Effector memory CD4-positive, alpha-beta T cell (primary cell): ENCODE measurements around the gene BRIP1.
"Not testable (repeated sequence)": the region's sequence is repeated elsewhere in the genome, so short reads cannot be mapped to it uniquely, and the experiment has no call there.

Experiments
- DNase-seq, 3 donors: peaks; one replicate each; pipeline ENCODE4 v3.0.0-alpha.2; 2020
- H3K27ac ChIP-seq: 2 replicates; pipeline ENCODE4 v1.7.0; 2013; ENCODE audit warnings: mild to moderate bottlenecking, low read length, moderate library complexity; ENCODE audit not compliant: insufficient read depth, poor library complexity, severe bottlenecking
- H3K27me3 ChIP-seq: replicated peaks from 2 replicates; pipeline ENCODE4 v1.7.0; 2013; ENCODE audit warnings: mild to moderate bottlenecking, low read length; ENCODE audit not compliant: insufficient read depth, control insufficient read depth, poor library complexity, severe bottlenecking
- H3K36me3 ChIP-seq: 2 replicates; pipeline ENCODE4 v1.7.0; 2013; ENCODE audit warnings: mild to moderate bottlenecking, low read length, moderate library complexity; ENCODE audit not compliant: control insufficient read depth, insufficient read depth
- H3K4me1 ChIP-seq: 2 replicates; pipeline ENCODE4 v1.7.0; 2013; ENCODE audit warnings: low read length, mild to moderate bottlenecking; ENCODE audit not compliant: control insufficient read depth, insufficient read depth, poor library complexity, severe bottlenecking
- H3K4me3 ChIP-seq: 2 replicates; pipeline ENCODE4 v1.7.0; 2013; ENCODE audit warnings: low read length, low read depth, mild to moderate bottlenecking; ENCODE audit not compliant: insufficient read depth, poor library complexity, severe bottlenecking
- H3K9me3 ChIP-seq: 2 replicates; pipeline ENCODE4 v1.7.0; 2013; ENCODE audit warnings: mild to moderate bottlenecking, low read length, moderate library complexity; ENCODE audit not compliant: control insufficient read depth

The BRIP1 gene

DNA sequence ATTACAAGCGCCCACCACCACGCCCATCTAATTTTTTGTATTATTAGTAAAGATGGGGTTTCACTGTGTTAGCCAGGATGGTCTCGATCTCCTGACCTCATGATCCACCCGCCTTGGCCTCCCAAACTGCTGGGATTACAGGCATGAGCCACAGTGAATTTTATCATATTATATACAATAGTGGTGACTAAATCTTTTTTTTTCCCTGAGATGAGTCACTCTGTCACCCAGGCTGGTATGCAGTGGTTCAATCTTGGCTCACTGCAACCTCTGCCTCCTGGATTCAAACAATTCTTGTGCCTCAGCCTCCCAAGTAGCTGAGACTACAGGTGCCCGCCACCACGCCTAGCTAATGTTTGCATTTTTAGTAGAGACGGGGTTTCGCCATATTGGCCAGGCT is 22.5 kb upstream of the BRIP1 start:
- not testable (repeated sequence) for H3K4me3 ChIP-seq, DNase-seq, H3K4me1 ChIP-seq, H3K9me3 ChIP-seq, H3K27ac ChIP-seq, H3K27me3 ChIP-seq
- peaks cover 15% of the 10 kb centered on the region for H3K36me3 ChIP-seq

DNA sequence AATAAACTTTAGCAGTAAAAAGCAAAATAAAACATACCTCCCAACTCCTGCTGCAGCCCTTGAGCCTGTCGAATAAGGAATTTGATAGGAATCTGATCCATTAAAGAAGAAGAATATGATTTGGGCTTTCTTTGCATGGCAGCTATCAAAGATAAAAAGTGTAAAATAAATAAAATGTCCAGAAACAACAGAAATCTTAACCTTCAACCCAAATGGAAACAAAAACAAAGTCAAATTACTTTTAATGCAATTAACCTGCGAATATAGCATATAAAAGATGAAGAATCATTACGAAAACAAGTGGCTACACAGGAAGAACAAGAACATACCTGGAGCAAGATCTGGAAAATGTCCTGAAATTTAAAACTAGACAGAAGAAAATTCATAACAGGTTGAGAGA is 21.5 kb upstream of the BRIP1 start:
- Histone ChIP-seq H3K4me1 (no peaks in the 10 kb centered on the region), H3K36me3 (peaks cover 19% of the 10 kb centered on the region), H3K9me3 (no peaks in the 10 kb centered on the region), H3K27me3 (no peaks in the 10 kb centered on the region), H3K27ac (no peak overlapping the region), H3K4me3 (no peak overlapping the region)
- DNase-seq = no peak

DNA sequence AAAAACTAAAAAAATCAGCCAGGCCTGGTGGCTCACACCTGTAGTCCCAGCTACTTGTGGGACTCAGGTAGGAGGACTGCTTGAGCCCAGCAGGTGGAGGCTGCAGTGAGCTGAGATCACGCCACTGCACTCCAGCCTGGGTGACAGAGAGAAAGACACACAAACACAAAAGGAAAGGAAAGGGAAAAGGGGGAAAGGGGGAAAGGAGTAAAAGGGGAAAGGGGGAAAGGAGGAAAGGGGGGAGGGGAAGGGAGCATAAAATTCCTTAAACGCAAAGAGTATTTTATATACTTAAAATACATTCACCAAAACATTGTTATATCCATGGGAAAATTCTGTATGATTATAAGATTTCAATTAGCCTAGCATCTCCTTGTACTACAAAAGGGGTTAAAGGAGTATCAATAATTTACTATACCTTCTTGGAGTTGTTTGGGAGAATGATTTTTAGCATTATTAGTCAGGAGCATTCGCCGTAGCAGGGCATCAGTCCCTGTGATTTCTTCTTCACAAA is 17.3 kb upstream of the BRIP1 start:
- no peak overlapping the region for H3K27ac ChIP-seq
- no peaks in the 10 kb centered on the region for H3K9me3 ChIP-seq
- no peak for DNase-seq
- H3K4me3 ChIP-seq = no peak overlapping the region
- H3K27me3 ChIP-seq = no peaks in the 10 kb centered on the region
- no peaks in the 10 kb centered on the region for H3K4me1 ChIP-seq
- H3K36me3 ChIP-seq = peaks cover 24% of the 10 kb centered on the region

DNA sequence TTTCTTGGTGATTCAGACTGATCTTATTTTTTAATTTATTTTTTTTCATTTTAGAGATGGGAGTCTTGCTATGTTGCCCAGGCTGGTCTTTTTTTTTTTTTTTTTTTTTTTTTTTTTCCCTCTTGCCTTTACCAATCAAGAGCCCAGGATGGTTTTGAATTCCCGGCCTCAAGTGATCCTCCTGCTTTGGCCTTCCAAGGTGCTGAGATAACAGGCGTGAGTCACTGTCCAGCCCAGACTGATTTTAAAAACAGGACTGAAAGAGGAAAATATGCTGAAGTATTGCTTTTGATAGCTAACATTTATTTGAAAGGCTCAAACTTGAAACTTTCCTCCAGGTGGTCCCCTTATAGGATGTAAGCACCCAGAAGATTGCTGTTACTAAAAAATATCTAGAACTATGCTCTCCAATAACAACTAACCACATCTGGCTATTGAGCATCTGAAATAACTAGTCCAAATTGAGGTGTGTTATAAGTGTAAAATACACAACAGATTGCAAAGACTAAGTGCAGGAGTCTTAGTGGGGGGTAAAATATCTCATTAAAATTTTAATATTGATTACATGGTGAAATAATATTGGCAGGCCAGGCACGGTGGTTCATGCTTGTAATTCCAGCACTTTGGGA is 15.8 kb upstream of the BRIP1 start:
- H3K27me3 ChIP-seq = no peaks in the 10 kb centered on the region
- no peaks in the 10 kb centered on the region for H3K9me3 ChIP-seq
- no peak for DNase-seq
- H3K27ac ChIP-seq = no peak overlapping the region
- H3K36me3 ChIP-seq = peaks cover 27% of the 10 kb centered on the region
- no peak overlapping the region for H3K4me3 ChIP-seq
- no peaks in the 10 kb centered on the region for H3K4me1 ChIP-seq

DNA sequence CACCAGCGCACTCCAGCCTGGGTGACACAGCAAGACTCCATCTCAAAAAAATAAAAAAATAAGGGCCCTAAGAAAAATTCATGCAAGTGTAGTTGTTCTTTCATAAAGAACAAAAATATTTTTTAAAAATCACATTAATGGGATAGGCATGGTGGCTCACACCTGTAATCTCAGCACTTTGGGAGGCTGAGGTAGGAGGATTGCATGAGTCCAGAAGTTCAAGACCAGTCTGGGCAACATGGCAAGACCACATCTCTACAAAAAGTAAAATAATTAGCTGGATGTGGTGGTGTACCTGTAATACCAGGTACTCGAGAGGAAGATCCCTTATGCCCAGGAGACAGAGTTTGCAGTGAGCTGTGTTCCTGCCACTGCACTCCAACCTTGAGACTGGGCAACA is 15.2 kb upstream of the BRIP1 start:
- Histone ChIP-seq H3K27ac (no peak overlapping the region), H3K9me3 (no peaks in the 10 kb centered on the region), H3K27me3 (no peaks in the 10 kb centered on the region), H3K4me3 (no peak overlapping the region), H3K36me3 (peaks cover 27% of the 10 kb centered on the region), H3K4me1 (no peaks in the 10 kb centered on the region)
- DNase-seq = no peak

DNA sequence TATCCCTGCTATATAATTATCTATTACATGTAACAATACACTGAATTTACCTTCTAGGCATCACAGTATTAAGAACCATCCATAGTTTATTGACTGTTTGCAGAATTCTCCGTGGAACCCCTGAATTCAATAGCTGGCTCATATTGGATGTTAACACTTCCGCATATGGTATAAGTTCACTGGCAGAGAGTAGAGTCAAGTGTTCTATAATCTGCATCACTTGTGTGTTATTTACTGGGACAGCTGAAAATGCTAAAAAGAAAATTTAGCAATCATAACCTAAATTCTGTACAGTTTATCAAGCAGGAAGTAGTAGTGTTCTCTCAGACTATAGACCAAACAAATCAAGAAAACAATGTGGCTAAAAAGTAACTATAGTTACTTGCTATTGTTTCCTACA is 14.5 kb upstream of the BRIP1 start:
- Histone ChIP-seq H3K27me3 (no peaks in the 10 kb centered on the region), H3K36me3 (peaks cover 21% of the 10 kb centered on the region), H3K27ac (no peak overlapping the region), H3K9me3 (no peaks in the 10 kb centered on the region), H3K4me3 (no peak overlapping the region), H3K4me1 (no peaks in the 10 kb centered on the region)
- DNase-seq = no peak

DNA sequence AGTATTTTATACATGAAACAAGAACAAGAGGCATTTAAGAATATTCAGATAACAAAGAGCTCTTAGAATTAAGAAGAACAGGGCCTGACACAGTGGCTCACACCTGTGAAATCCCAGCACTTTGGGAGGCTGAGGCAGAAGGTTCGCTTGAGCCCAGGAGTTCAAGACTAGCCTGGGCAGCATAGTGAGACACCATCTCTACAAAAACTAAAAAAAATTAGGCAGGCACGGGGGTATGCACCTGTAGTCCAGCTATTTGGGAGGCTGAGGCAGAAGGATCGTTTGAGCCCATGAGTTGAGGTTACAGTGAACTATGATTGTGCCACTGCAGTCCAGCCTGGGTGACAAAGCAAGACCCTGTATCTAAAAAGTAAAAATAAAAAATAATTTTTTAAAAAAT is 12.5 kb upstream of the BRIP1 start:
- no peak overlapping the region for H3K27ac ChIP-seq
- no peaks in the 10 kb centered on the region for H3K9me3 ChIP-seq
- H3K36me3 ChIP-seq = peaks cover 18% of the 10 kb centered on the region
- no peak for DNase-seq
- H3K4me3 ChIP-seq = no peak overlapping the region
- no peaks in the 10 kb centered on the region for H3K27me3 ChIP-seq
- H3K4me1 ChIP-seq = no peaks in the 10 kb centered on the region

DNA sequence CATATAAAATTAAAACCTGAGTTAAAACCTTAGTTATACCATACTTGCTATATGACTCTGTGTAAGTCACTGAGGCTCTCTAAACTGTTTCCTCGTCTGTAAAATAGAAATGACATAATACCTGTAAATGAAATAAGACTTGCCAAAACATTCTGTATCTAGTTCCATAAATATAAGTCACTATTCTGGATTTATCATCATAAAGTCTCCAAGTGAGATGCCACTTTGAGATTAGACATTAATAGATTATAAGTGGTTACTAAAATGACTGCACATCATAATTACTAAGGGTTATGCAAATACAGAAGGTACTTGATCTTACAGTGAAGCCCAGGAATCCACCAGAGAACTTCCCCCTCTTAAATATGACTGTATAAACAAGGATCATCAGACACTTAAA is 12.0 kb upstream of the BRIP1 start:
- DNase-seq = no peak
- no peaks in the 10 kb centered on the region for H3K9me3 ChIP-seq
- no peak overlapping the region for H3K27ac ChIP-seq
- no peaks in the 10 kb centered on the region for H3K27me3 ChIP-seq
- no peaks in the 10 kb centered on the region for H3K4me1 ChIP-seq
- peaks cover 15% of the 10 kb centered on the region for H3K36me3 ChIP-seq
- no peak overlapping the region for H3K4me3 ChIP-seq

DNA sequence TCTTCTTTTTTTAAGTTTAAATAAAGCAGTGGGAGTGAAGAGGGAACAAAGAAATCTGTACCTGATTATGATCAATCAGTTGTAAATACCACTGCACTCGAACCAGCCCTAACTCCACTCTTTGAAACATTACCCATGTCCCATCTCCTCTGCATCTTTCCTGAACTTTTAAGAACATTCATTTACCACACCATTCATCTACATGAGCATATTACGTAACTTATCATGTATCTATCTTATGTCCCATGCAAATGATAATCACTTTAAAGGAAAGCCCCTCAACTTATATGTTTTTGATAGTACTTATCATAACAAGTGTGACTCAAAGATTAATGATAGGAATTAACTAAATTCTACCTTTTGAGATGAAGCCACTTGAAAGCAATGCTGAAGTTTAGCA is 10.7 kb upstream of the BRIP1 start:
- peaks cover 26% of the 10 kb centered on the region for H3K36me3 ChIP-seq
- no peak overlapping the region for H3K27ac ChIP-seq
- H3K27me3 ChIP-seq = no peaks in the 10 kb centered on the region
- H3K9me3 ChIP-seq = no peaks in the 10 kb centered on the region
- no peaks in the 10 kb centered on the region for H3K4me1 ChIP-seq
- H3K4me3 ChIP-seq = no peak overlapping the region
- DNase-seq = no peak

DNA sequence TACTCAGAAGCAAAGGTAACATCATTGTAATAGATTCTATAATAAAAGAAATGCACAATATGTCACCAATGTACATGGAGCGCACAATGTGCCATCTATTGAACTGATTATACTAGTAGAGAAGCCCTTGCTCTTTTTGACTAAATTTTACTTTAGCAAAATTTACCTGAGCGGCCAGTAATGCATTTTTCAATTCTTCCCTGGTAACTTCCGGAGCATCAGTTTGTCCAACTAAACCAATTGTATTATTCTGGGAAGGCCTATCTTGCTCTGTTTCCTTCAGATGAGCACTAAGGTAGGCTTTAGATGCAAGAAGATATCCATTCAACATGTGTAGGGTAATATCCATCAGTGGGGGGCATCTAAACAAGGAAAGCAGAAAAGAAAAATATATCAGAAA is 8.8 kb upstream of the BRIP1 start:
- H3K4me3 ChIP-seq = no peak overlapping the region
- H3K27ac ChIP-seq = no peak overlapping the region
- peaks cover 38% of the 10 kb centered on the region for H3K36me3 ChIP-seq
- no peaks in the 10 kb centered on the region for H3K9me3 ChIP-seq
- H3K27me3 ChIP-seq = no peaks in the 10 kb centered on the region
- no peaks in the 10 kb centered on the region for H3K4me1 ChIP-seq
- no peak for DNase-seq
